GM23248 (cell line): Measurements from ENCODE around the gene SSR3.

Source experiments
- EZH2 ChIP-seq: fragments of 200-600 bp; sonication (generic); IDR thresholded peaks from 2 replicates; pipeline ENCODE4 v1.6.1; 2018; ENCODE audit warnings: antibody characterized with exemption, mild to moderate bottlenecking; ENCODE audit not compliant: insufficient read depth, poor library complexity, severe bottlenecking
- EZH2phosphoT487 ChIP-seq: fragments of 200-600 bp; sonication (generic); IDR thresholded peaks from 2 replicates; pipeline ENCODE4 v1.6.1; 2018; ENCODE audit warnings: antibody characterized with exemption, moderate library complexity, mild to moderate bottlenecking, low read depth; ENCODE audit not compliant: insufficient read depth

GRCh38 chr3:156497326-156497725 is 57.6 kb downstream of the SSR3 start:
- TF ChIP-seq EZH2 = no peak
- TF ChIP-seq EZH2phosphoT487 = no peak
